ENCODE results near the gene PITPNC1.

DNA sequence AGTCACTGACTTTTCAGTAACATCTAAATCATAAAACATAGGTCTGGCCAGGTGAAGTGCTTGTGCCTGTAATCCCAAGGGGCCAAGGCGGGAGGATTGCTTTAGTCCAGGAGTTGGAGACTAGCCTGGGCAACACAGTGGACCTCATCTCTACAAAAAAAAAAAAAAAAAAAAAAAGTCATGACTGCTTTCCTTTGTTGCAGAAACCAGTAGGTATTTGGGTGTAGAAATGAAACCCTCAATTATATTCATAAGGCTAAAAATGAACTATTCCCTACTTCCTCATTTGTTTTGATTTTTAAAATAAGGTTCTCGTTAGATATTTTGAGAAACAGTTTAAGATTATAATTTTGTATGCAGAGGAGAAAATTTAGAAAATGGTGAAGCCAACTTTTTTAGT lies 26.0 kb downstream of the PITPNC1 start:
- TF ChIP-seq, protein P1, sequence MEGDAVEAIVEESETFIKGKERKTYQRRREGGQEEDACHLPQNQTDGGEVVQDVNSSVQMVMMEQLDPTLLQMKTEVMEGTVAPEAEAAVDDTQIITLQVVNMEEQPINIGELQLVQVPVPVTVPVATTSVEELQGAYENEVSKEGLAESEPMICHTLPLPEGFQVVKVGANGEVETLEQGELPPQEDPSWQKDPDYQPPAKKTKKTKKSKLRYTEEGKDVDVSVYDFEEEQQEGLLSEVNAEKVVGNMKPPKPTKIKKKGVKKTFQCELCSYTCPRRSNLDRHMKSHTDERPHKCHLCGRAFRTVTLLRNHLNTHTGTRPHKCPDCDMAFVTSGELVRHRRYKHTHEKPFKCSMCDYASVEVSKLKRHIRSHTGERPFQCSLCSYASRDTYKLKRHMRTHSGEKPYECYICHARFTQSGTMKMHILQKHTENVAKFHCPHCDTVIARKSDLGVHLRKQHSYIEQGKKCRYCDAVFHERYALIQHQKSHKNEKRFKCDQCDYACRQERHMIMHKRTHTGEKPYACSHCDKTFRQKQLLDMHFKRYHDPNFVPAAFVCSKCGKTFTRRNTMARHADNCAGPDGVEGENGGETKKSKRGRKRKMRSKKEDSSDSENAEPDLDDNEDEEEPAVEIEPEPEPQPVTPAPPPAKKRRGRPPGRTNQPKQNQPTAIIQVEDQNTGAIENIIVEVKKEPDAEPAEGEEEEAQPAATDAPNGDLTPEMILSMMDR (IDR thresholded peaks at IDR 0.05): no peak
- TF ChIP-seq POLR2A (IDR thresholded peaks at IDR 0.05): no peak

Measured in uterus (tissue), 2 donors.